Right lobe of liver (tissue), 4 donors: ENCODE data around the gene RALBP1.

Experiments
- POLR2A ChIP-seq: fragments of 450-650 bp; IDR thresholded peaks from one replicate; pipeline ENCODE4 v1.6.1; 2017; ENCODE audit warnings: antibody characterized with exemption, mild to moderate bottlenecking
- TF ChIP-seq, protein P1 (sequence below), 4 donors: fragments of 200-600 bp in 3 of 4; fragments of 450-650 bp in 1 of 4; IDR thresholded peaks; one replicate each; pipeline versions ENCODE4 v1.5.1 to v1.8.0; 2016 to 2022; ENCODE audit warnings: antibody characterized with exemption in 4 of 4, mild to moderate bottlenecking in 2 of 4
- donor health status: DM: no; HTN: no; CAD: no.
- donor health status: DM: no; HTN: no; CAD: no.
- donor health status: DM: no; HTN: yes; CAD: no.

DNA sequence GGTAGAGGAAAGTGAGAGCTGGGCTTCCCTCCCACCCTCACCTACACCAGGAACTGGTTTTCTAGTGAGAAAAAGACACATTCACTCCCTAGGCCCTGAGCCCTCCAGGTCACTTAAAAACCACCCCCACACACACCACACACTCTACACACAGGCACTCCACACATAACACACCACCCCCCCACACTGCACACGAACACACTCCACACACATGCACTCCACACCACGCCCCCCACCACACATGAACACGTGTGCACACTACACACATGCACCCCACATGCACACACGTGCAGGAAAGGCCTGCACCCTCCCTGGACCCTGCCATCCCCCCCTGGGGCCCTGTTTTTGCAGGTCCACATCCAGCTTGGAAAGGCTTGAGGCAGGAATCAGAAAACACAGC lies 67.6 kb downstream of the RALBP1 start:
- TF ChIP-seq, protein P1, sequence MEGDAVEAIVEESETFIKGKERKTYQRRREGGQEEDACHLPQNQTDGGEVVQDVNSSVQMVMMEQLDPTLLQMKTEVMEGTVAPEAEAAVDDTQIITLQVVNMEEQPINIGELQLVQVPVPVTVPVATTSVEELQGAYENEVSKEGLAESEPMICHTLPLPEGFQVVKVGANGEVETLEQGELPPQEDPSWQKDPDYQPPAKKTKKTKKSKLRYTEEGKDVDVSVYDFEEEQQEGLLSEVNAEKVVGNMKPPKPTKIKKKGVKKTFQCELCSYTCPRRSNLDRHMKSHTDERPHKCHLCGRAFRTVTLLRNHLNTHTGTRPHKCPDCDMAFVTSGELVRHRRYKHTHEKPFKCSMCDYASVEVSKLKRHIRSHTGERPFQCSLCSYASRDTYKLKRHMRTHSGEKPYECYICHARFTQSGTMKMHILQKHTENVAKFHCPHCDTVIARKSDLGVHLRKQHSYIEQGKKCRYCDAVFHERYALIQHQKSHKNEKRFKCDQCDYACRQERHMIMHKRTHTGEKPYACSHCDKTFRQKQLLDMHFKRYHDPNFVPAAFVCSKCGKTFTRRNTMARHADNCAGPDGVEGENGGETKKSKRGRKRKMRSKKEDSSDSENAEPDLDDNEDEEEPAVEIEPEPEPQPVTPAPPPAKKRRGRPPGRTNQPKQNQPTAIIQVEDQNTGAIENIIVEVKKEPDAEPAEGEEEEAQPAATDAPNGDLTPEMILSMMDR (IDR thresholded peaks at IDR 0.05): no peak
- no peak for TF ChIP-seq POLR2A
